K562 (cell line): Measurements from ENCODE around the gene ISG20.

Experiments
- ELF4 ChIP-seq: fragments of 450-650 bp; formaldehyde crosslinking; IDR thresholded peaks from 2 replicates; pipeline ENCODE4 v1.4.0; 2022; ENCODE audit warnings: missing genetic modification characterization
- HEY1 ChIP-seq: fragments of 250-450 bp; sonication (Bioruptor Pico); IDR thresholded peaks from 2 replicates; pipeline ENCODE4 v1.5.0; 2020; ENCODE audit warnings: mild to moderate bottlenecking, moderate library complexity, borderline replicate concordance
- L3MBTL2 ChIP-seq: fragments of 450-650 bp; IDR thresholded peaks from 2 replicates; pipeline ENCODE4 v1.6.1; 2016; ENCODE audit warnings: mild to moderate bottlenecking, moderate library complexity
- MAFG ChIP-seq: fragments of 450-650 bp; conservative IDR thresholded peaks from 2 replicates; pipeline ENCODE4 v1.6.1; 2016; ENCODE audit warnings: missing genetic modification characterization, missing compliant biosample characterization
- NFIC ChIP-seq: fragments of 450-650 bp; IDR thresholded peaks from 2 replicates; pipeline ENCODE4 v1.6.1; 2017; ENCODE audit warnings: mild to moderate bottlenecking, inconsistent platforms
- TEAD4 ChIP-seq, 2 experiments: sonication (generic) in 1 of 2; formaldehyde crosslinking in 1 of 2; IDR thresholded peaks; 2 replicates each; pipeline versions ENCODE4 v1.6.1 to v1.8.0; 2012 to 2022; ENCODE audit warnings: borderline replicate concordance in 1 of 2, inconsistent platforms in 1 of 2, low read length in 1 of 2, mild to moderate bottlenecking in 1 of 2, missing genetic modification reagents in 1 of 2
- ZZZ3 ChIP-seq: fragments of 450-650 bp; IDR thresholded peaks from 2 replicates; pipeline ENCODE4 v1.6.1; 2016; ENCODE audit warnings: antibody characterized with exemption, mild to moderate bottlenecking, moderate library complexity
- TF ChIP-seq, protein P1 (sequence below), 3 experiments: IDR thresholded peaks in 2 of 3; conservative IDR thresholded peaks in 1 of 3; 2 replicates each; pipeline ENCODE4 v1.5.1; 2011 to 2012; ENCODE audit warnings: low read length in 3 of 3, mild to moderate bottlenecking in 3 of 3, control low read depth in 2 of 3, improper control_type of control experiment in 1 of 3, inconsistent platforms in 1 of 3, low read depth in 1 of 3, mixed read lengths in 1 of 3, moderate library complexity in 1 of 3; ENCODE audit not compliant: insufficient read depth in 2 of 3
- TF ChIP-seq, protein P2 (sequence below): sonication (generic); formaldehyde crosslinking; IDR thresholded peaks from 2 replicates; pipeline ENCODE4 v1.8.0; 2022; ENCODE audit warnings: mild to moderate bottlenecking, missing genetic modification reagents
- TF ChIP-seq, protein P3 (sequence below): fragments of 450-650 bp; IDR thresholded peaks from 2 replicates; pipeline ENCODE4 v1.6.1; 2016; ENCODE audit warnings: antibody characterized with exemption

DNA sequence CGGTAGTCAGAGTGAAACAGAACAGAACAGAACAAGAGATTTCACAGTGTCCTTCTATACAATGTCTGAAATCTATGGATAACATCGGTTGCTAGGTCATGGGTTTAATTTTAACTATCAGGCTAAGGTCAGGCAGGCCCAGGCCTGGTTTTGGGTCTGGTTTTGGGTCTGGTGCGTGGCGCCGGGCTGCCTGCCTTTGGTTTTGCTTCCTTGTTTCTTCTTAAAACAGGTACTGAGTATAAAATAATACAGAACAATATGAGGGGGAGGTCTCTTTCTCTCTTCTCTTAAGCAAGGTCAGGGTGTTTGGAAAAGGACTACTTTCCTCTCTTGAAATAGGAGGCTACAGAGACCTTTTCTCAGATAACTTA, 16.2 kb upstream of the ISG20 start:
- no peak for TF ChIP-seq NFIC
- TF ChIP-seq L3MBTL2, result no peak
- TF ChIP-seq TEAD4 (IDR thresholded peaks at IDR 0.05; ENCODE audit: low read length), result no peak
- no peak for TF ChIP-seq TEAD4 (CRISPR knock-in tag; IDR thresholded peaks at IDR 0.05; ENCODE audit: borderline replicate concordance)
- TF ChIP-seq ELF4, result no peak
- no peak for TF ChIP-seq ZZZ3
- TF ChIP-seq HEY1, result no peak
- TF ChIP-seq, protein P1, sequence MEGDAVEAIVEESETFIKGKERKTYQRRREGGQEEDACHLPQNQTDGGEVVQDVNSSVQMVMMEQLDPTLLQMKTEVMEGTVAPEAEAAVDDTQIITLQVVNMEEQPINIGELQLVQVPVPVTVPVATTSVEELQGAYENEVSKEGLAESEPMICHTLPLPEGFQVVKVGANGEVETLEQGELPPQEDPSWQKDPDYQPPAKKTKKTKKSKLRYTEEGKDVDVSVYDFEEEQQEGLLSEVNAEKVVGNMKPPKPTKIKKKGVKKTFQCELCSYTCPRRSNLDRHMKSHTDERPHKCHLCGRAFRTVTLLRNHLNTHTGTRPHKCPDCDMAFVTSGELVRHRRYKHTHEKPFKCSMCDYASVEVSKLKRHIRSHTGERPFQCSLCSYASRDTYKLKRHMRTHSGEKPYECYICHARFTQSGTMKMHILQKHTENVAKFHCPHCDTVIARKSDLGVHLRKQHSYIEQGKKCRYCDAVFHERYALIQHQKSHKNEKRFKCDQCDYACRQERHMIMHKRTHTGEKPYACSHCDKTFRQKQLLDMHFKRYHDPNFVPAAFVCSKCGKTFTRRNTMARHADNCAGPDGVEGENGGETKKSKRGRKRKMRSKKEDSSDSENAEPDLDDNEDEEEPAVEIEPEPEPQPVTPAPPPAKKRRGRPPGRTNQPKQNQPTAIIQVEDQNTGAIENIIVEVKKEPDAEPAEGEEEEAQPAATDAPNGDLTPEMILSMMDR (IDR thresholded peaks at IDR 0.05 in 2 of 3, conservative IDR thresholded peaks at IDR 0.05 in 1 of 3; ENCODE audit: insufficient read depth in 2 of 3, low read depth in 1 of 3, low read length in 3 of 3), result no peak
- no peak for TF ChIP-seq MAFG (tag)
- TF ChIP-seq, protein P2, sequence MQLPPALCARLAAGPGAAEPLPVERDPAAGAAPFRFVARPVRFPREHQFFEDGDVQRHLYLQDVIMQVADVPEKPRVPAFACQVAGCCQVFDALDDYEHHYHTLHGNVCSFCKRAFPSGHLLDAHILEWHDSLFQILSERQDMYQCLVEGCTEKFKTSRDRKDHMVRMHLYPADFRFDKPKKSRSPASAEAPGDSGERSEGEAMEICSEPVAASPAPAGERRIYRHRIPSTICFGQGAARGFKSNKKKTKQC (CRISPR knock-in tag), result no peak
- TF ChIP-seq, protein P3, sequence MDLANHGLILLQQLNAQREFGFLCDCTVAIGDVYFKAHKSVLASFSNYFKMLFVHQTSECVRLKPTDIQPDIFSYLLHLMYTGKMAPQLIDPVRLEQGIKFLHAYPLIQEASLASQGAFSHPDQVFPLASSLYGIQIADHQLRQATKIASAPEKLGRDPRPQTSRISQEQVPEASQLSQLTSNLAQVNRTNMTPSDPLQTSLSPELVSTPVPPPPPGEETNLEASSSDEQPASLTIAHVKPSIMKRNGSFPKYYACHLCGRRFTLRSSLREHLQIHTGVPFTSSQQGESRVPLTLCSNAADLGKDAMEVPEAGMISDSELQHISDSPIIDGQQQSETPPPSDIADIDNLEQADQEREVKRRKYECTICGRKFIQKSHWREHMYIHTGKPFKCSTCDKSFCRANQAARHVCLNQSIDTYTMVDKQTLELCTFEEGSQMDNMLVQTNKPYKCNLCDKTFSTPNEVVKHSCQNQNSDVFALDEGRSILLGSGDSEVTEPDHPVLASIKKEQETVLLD, result no peak
